ENCODE measurements around the gene CAMK2G. TPM values are rescaled to one million over a fixed set of nuclear protein-coding genes. Genes with fewer than 3 reads are reported as not detected.

CAMK2G gene
- total RNA-seq, 1 donor from 2014 or later: 11.7 TPM

- intact Hi-C loops (cut with DNase I): loop anchor here (5.0 to 10.0 kb wide), 2 partner anchors 195 to 347 kb away; no protein-coding TSS in a partner anchor
- ATAC-seq: peak; percentile 82
- DNase-seq (ENCODE audit: missing footprints): peak; percentile 83
Measured at GRCh38 chr10:73887294-73888039, 13.1 kb upstream of the CAMK2G start.

GRCh38 chr10:73886661-73887293 lies 12.4 kb upstream of the CAMK2G start:
- no peak for DNase-seq (ENCODE audit: missing footprints)
- ATAC-seq: no peak
- intact Hi-C loops (cut with DNase I): loop anchor here (1.0 to 10.0 kb wide), 3 partner anchors 54 to 348 kb away; no protein-coding TSS in a partner anchor

DNA sequence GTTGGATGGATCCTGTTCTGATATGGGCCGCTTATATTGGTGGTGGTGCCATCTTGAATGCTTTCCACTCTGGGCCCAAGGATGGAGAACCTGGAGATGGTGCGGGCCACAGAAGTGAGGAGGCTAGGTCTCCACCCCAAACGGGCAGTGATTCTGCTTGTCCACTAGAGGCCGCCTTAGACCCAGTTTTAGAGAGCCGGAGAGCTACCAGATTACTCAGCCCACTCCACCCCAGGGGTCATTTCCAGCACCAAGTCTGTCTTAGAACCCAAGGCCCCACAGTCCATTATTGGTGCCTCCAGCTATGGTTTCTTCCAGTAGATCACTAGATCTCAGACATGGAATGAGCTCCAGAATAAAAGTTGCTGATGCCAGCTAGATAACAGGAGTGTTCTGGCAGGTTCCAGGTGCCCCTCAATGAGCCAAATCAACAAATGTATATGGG lies 11.8 kb upstream of the CAMK2G start:
- intact Hi-C loops (cut with DNase I): loop anchor here (1.0 to 10.0 kb wide), 3 partner anchors 54 to 349 kb away; no protein-coding TSS in a partner anchor
- DNase-seq (ENCODE audit: missing footprints): peak; percentile 77
- peak; percentile 89 for ATAC-seq

DNA sequence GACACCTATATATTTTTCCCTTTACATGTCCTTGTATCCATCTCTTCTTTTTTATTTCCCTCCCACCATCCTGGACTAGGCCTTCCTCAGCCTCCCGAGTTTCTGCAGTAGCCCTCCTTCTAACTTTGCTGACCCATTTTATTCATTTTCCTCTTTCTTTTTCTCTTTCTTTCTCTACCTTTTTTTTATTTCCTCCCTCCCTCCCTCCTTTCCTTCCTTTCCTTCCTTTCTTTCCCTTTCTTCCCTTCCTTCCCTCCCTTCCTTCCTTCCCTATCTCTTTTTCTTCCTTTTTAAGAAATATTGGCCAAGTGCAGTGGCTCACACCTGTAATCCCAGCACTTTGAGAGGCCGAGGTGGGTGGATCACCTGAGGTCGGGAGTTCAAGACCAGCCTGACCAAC lies 9.7 kb upstream of the CAMK2G start:
- intact Hi-C loops (cut with DNase I): loop anchor here (10.0 kb wide), 1 partner anchor 351 kb away; no protein-coding TSS in a partner anchor
- DNase-seq (ENCODE audit: missing footprints) (no peak), ATAC-seq (no peak)

DNA sequence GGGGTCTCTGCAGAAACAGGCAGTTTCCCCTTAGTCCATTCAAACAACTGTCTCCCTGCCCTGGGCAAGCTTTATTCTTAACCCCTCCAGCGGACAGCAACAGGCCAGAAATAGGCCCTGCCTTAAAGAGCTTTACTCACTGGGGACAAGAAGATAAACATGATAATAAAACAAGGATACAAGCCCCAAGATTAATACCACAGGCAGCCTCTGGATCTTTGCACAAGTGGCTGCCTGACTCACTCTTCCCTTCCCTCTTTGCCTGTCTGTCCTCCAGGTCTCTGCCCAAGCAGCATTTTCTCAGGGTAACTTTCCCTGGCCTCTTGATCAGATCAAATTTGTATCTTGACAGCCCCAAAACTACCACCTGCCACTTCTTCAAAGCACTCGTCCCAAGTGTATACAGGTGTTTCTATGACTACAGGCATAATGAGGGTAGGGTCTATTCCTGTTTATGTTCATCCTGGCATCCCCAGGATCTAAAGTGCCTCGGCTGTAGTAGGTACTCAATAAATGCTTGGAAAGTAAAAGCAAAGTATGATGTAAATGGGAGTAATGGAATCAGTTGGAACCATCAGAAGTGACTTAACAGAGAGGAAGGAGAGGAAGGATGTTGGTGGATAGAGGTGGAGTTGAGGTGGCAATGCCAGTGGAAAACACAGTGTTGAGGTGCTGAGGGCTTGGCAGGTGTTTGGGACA lies 7.0 kb upstream of the CAMK2G start:
- no peak for DNase-seq (ENCODE audit: missing footprints)
- intact Hi-C loops (cut with DNase I): loop anchor here (10.0 kb wide), 1 partner anchor 353 kb away; no protein-coding TSS in a partner anchor
- ATAC-seq: no peak

- intact Hi-C loops (cut with DNase I): loop anchor here (1.0 to 10.0 kb wide), 3 partner anchors 30 to 355 kb away; no protein-coding TSS in a partner anchor
- peak; percentile 96 for DNase-seq (ENCODE audit: missing footprints)
- ATAC-seq: peak; percentile 86
Measured at GRCh38 chr10:73879296-73880173, 5.2 kb upstream of the CAMK2G start.

- DNase-seq (ENCODE audit: missing footprints) (no peak), ATAC-seq (no peak)
- intact Hi-C loops (cut with DNase I): loop anchor here (5.0 kb wide), 1 partner anchor 199 kb away; no protein-coding TSS in a partner anchor
Measured at GRCh38 chr10:73878365-73878764, 4.0 kb upstream of the CAMK2G start.

DNA sequence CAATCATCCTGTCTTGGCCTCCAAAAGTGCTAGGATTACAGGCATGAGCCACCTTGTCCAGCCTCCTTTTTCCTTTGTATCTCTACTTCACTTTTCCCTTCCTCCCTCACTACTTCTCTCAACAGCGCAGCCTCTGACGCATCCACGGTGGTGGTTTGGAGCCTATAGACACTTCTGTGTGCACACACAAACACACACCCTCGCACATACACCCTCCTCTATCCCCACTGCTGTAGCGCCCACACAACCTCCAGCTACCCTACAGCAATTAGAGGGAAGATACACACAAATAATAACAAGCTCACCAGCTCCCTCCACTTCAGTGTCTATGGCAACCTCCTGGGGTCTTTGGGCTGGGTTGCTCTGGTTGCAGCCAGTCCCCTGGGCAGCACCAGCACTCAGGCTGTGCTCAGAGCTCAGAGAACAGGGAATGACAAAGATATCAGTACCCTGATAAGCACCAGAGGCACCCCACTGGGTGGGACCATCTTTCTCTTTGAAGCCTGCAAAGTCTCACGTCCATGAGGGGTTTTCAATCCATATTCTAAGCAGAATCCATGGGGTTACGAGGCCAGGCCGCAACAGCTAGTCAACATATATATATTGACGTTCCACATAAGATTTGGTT lies 3.3 kb upstream of the CAMK2G start:
- intact Hi-C loops (cut with DNase I): loop anchor here (5.0 kb wide), 1 partner anchor 200 kb away; no protein-coding TSS in a partner anchor
- ATAC-seq (no peak), DNase-seq (ENCODE audit: missing footprints) (no peak)

DNA sequence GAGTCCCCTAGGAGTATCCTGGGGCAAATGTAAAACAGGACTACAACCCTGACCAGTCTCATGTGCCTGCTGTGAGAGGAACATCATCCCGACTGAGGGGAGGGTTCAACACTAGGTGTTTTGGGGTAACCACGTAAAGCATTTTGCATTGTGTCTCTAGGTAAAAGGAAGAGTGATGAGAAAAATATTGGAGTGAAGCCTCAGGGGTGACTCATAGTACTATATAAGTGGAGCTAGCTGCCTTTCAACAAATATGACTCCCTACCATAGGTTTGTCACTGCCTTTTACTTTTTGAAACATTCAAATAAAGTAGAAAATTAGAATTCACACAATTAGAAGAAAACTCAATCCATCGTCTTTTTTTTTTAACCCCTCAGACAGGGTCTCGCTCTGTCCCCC lies 2.6 kb upstream of the CAMK2G start:
- ATAC-seq (no peak), DNase-seq (ENCODE audit: missing footprints) (no peak)
- intact Hi-C loops (cut with DNase I): loop anchor here (5.0 kb wide), 1 partner anchor 200 kb away; no protein-coding TSS in a partner anchor

DNA sequence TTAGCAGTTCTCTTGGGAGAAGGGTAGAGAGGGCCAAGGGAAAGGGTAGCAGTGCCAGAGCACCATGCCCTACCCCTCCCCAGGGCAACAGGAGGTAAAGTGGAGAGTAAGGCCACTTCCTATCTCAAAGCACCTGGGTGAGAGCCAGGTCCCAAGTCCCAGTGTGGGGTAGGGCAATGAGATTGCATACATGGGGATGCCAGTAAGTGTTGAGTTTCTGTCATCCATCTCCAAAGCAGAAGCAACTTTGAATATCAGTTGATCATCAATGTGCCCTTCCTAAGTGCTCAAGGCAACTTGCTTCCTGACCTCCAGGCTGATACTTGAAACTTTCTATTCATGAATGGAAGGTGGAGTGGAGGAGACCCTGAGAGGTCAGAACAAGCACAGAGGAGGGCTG lies 2.2 kb upstream of the CAMK2G start:
- DNase-seq (ENCODE audit: missing footprints): no peak
- ATAC-seq: no peak
- intact Hi-C loops (cut with DNase I): loop anchor here (5.0 kb wide), 1 partner anchor 201 kb away; no protein-coding TSS in a partner anchor

- ATAC-seq: no peak
Measured at GRCh38 chr10:73876157-73876556, 1.8 kb upstream of the CAMK2G start.

DNA sequence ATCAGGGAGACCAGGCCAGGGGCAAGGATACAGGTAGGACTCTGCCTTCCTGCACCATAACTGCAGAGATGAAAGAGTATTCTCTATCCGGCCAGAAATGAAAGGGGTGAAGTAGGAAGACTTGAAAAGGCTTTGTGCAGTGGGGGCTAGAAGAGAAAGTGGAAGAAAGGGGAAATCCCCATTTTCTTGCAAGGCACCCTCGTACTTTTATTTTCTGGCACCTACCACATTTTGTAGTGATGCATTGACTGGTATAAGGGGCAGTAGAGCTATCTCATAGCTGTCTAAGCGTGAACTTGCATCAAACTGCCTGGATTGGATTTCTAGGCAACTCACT lies 752 bp upstream of the CAMK2G start:
- intact Hi-C loops (cut with DNase I): loop anchor here (5.0 kb wide), 1 partner anchor 202 kb away; no protein-coding TSS in a partner anchor
- DNase-seq (ENCODE audit: missing footprints) (no peak), ATAC-seq (no peak)

More at GRCh38 chr10:73876157-73876556, 1.8 kb upstream of the CAMK2G start:
- intact Hi-C loops (cut with DNase I): loop anchor here (5.0 kb wide), 1 partner anchor 201 kb away; no protein-coding TSS in a partner anchor
- DNase-seq (ENCODE audit: missing footprints): no peak

DNA sequence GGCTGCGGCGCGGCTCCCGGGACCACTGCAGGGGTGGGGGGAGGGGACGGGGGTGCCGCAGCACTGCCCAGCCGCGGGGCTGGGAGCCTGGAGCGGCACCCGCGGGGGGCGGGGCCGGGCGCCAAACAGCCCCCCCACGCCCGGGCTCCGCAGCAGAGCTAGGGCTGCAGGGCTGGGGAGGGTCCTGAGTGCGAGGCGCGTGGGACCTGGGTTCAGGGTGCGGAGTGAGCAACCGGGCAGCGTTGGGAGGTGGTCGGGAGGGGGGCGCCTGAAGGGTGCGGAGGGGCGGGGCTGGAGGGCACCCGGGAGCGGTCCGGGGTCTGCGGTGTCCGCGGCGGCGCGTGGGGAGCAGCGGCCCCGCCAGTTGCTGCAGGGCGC lies 528 bp downstream of the CAMK2G start:
- intact Hi-C loops (cut with DNase I): no loop called here
- ATAC-seq (no peak), DNase-seq (ENCODE audit: missing footprints) (no peak)

GRCh38 chr10:73873142-73873837 lies 1.1 kb downstream of the CAMK2G start:
- DNase-seq (ENCODE audit: missing footprints) (no peak), ATAC-seq (no peak)
- intact Hi-C loops (cut with DNase I): no loop called here

GRCh38 chr10:73872190-73872710 lies 2.1 kb downstream of the CAMK2G start:
- ATAC-seq (no peak), DNase-seq (ENCODE audit: missing footprints) (no peak)
- intact Hi-C loops (cut with DNase I): no loop called here

- no peak for ATAC-seq
- no peak for DNase-seq (ENCODE audit: missing footprints)
Measured at GRCh38 chr10:73871295-73872189, 2.8 kb downstream of the CAMK2G start.

More at GRCh38 chr10:73871295-73872189, 2.8 kb downstream of the CAMK2G start:
- intact Hi-C loops (cut with DNase I): no loop called here
